Activated naive CD4-positive, alpha-beta T cell treated with Interleukin-2 at 50 U/mL for 16 hours (primary cell): ENCODE measurements around the gene IL10RA.
"Not testable (repeated sequence)": the region's sequence is repeated elsewhere in the genome, so short reads cannot be mapped to it uniquely, and the experiment has no call there.

Experiments
- DNase-seq: peaks from one replicate; pipeline ENCODE4 v3.0.0-alpha.2; 2020

IL10RA gene

GRCh38 chr11:117985953-117986887 is at the start of gene IL10RA:
IL10RA (plus strand) TSS chr11:117986394; CDS start chr11:117986468, 74 bp downstream.
- peak; percentile 85 for DNase-seq

- no peak for DNase-seq
These were observed 49.2 kb upstream of the IL10RA start for GRCh38 chr11:117936973-117937372.

GRCh38 chr11:117940736-117941135 is 45.5 kb upstream of the IL10RA start:
- DNase-seq: no peak

- DNase-seq: no peak
These were observed 45.0 kb upstream of the IL10RA start for GRCh38 chr11:117941163-117941707.

GRCh38 chr11:117941976-117942654 is 44.1 kb upstream of the IL10RA start:
- DNase-seq: no peak

GRCh38 chr11:117944554-117944953 is 41.6 kb upstream of the IL10RA start:
- DNase-seq: no peak

- no peak for DNase-seq
These were observed 41.0 kb upstream of the IL10RA start for GRCh38 chr11:117945047-117945810.

GRCh38 chr11:117946156-117946841 is 39.9 kb upstream of the IL10RA start:
- DNase-seq: no peak

- DNase-seq: peak; percentile 84
These were observed 39.2 kb upstream of the IL10RA start for GRCh38 chr11:117946842-117947526.

- DNase-seq: not testable (repeated sequence)
These were observed 38.4 kb upstream of the IL10RA start for GRCh38 chr11:117947751-117948150.

GRCh38 chr11:117948466-117948865 is 37.7 kb upstream of the IL10RA start:
- DNase-seq: not testable (repeated sequence)

GRCh38 chr11:117949062-117949461 is 37.1 kb upstream of the IL10RA start:
- DNase-seq: no peak

GRCh38 chr11:117950301-117950700 is 35.9 kb upstream of the IL10RA start:
- peak; percentile 55 for DNase-seq

- peak; percentile 37 for DNase-seq
These were observed 34.9 kb upstream of the IL10RA start for GRCh38 chr11:117950993-117951961.

- no peak for DNase-seq
These were observed 33.0 kb upstream of the IL10RA start for GRCh38 chr11:117953024-117953671.

GRCh38 chr11:117958949-117959348 is 27.2 kb upstream of the IL10RA start:
- DNase-seq: no peak

GRCh38 chr11:117959438-117960149 is 26.6 kb upstream of the IL10RA start:
- no peak for DNase-seq

- DNase-seq: no peak
These were observed 25.8 kb upstream of the IL10RA start for GRCh38 chr11:117960406-117960805.

- DNase-seq: no peak
These were observed 24.3 kb upstream of the IL10RA start for GRCh38 chr11:117961896-117962295.
